GM19025 (cell line): ENCODE results near the gene RXRG.

ENCODE experiments used
- ATAC-seq: cut with Tn5 transposase; IDR thresholded peaks from one replicate; pipeline ENCODE4 v1.9.1; 2021; ENCODE audit warnings: mild to moderate bottlenecking, low read depth, moderate library complexity; ENCODE audit not compliant: unreplicated experiment

Gene RXRG

GRCh38 chr1:165376041-165376810 lies 68.7 kb downstream of the RXRG start:
- no peak for ATAC-seq

- ATAC-seq = no peak
Measured at GRCh38 chr1:165375623-165376022, 69.3 kb downstream of the RXRG start.

GRCh38 chr1:165371588-165372225 lies 73.2 kb downstream of the RXRG start:
- no peak for ATAC-seq

DNA sequence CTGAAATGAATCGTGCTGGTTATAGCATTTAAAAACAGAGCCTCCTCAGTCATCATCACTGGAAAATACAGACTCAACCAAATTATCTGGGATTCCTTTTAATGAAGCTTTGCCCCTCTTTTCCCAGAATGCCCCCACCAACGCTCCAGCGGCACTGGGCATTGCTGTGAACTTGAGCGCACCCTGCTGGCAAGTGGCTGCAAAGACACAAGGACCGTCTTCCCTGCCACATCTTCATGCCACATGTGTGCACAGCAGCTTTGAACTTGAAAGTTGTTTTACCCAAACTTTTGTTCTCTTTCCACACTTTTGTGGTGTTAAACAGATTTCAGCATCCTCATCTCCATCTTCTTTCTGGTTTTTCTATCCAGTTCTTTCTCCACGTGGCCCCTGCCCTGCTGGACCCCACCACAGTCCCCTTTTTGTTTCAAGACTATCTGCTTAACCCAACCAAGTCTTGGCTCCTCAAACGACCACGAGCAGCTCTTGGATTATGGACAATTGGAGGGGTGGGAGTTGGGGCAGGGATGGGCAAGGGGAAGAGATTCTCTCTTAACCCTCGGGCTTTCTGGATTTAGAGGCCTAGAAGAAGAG lies 75.6 kb downstream of the RXRG start:
- ATAC-seq = no peak

DNA sequence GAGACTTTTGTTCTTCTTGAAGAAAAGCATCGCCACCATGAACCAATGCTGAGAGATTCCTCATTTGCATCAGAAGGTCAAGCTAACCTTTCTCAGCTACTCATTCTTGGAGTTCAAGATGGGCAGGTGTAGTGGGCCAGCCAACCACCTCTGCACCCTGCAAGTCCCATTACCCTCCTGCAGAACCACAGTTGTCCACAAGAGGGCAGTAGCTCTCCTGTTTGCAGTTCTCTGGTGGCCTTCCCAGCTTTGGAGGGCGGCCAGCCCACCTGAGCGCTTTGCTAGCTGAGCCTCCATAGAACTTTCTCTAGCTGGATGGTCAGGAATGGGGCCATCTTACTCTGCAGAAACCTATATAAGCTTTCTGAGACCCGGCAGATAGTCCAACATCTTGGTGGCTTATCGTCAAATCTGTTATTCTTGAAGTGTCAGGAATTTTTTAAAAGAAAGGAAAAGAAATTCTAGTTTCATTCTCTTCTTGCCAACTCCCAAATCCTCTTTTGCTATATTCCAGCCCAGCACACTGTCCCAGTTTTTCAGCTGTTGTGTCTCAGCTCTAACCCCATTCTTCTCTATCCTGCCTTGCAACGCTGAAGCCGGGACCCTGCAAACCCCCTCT lies 77.4 kb downstream of the RXRG start:
- ATAC-seq = peak; percentile 53

DNA sequence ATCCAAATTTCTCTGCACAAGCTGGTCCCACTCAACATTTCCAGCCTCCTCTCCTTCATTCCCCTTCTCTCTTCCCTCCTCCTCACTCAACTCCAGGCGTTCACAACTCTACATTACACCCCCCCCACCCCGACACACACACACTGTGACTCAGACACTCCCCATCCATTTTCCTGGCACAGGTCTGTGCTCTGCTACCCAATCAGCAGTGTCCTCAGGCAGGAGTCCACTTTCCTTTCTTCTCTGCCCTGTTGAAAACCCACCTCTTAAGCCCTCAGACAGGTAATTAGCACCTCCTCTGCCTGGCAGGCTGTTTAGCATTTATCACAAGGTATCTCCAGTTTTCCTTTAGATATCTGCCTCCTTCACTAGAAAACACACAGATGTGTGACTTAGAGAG lies 79.6 kb downstream of the RXRG start:
- no peak for ATAC-seq

GRCh38 chr1:165364568-165365133 lies 80.3 kb downstream of the RXRG start:
- no peak for ATAC-seq

DNA sequence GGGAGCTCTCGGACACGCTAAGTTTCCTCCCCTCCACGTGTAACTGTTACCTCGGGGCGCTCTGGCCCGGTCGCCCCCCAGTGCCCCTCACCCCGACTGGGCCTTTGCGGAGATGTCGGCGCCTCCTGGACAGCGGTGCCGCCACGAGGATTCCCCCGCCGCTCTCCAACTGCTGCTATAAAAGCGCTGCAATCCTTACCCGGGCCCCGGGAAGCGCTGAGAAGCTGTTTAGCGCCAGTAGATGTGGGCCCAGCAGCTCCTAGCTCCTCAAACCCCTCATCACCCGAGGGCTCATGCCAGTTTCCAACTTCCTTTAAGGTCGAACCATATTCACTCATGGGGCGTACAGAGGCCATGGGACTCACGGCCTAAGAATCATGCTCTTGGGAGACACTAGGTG lies 88.0 kb downstream of the RXRG start:
- ATAC-seq = no peak

DNA sequence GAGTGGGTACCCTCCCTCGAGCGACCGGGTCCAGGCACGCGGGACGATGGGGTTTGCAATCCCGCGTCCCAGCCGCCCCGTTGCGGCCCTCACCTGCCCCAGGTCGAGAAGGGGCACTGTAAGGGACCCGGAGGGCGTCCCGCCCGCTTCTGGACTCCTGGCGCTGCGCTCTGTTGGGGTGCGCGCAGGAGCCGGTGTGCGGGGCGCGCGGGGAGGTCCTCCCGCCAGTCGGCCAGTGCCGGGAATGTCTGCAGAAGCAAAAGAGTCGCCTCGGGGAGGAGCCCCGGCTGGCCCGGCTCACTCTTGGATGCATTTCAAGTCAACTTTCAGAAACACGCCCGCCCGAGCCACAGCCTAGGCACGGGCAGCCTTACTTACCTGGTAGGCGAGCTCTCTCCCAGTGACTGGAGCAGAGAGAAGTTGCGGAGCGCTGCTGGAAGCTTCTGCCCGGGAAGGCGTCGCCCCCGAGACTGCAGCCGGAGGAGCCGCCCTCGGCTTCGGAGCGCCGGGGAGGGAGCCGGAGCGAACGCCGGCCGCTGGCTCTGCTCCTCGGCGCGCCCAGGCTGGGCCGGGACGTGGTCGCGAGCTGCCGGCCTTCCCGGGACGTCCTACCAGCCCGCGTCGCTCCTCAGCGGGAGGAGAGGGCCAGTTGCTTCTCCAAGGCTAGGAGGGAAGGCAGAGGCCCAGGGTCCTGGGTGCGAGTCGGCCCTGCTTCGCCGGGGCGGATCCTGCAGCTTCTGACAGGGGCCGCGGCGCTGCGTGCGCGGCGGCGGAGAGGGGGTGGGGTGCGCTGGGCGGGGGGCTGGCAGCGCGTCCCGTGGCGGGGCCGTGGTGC lies 88.7 kb downstream of the RXRG start, which contains the start of gene LMX1A:
Gene LMX1A (minus strand): TSS at position 739 of the 835 bp plus-strand sequence. CDS start 1,156 bp downstream, outside the sequence.
- ATAC-seq = no peak

GRCh38 chr1:165355139-165355976 lies 89.6 kb downstream of the RXRG start:
- ATAC-seq = no peak

- no peak for ATAC-seq
Measured at GRCh38 chr1:165354739-165355138, 90.2 kb downstream of the RXRG start.

- no peak for ATAC-seq
Measured at GRCh38 chr1:165353731-165354671, 90.9 kb downstream of the RXRG start.

DNA sequence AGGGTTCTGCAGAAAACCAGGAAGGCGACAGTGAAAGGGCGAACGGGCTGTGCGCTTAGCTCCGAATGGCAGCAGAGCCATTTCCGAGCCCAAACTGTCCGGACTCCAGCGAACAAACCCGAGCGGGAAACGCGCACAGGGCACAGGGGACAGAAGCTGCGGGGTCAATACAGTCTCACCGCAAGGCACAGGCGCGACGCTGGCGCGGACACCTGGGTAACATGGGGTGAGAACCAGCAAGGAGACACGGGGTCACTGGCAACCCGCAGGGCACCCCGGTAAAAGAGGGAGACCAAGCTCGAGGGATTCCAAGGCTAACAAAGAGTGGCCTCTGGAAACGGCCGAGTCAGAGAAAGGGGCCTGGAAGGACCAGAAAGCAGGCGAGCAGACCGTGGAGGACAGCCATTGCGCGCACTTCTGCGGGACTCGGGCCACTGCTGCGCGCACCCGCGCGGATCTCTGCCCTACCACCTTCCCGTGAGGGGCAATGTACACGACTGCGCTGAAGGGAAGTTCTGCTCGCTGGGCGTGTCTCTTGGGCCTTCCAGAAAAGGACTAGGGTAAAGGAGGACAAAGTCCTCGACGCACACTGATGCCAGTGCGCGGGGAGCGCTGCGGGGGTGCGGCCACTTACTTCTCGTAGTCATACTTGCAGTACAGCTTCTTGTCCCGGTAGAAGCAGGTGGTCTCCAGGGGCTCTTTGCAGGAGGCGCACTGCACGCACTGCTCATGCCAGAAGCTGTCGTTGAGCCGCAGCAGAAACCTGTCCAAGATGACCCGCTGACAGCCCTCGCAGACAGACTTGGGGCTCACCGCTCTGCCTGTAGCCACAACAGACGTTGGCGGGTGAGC lies 92.3 kb downstream of the RXRG start:
- ATAC-seq = no peak

GRCh38 chr1:165351863-165352441 lies 93.0 kb downstream of the RXRG start:
- ATAC-seq = no peak
